ENCODE measurements around the gene OGT.

DNA sequence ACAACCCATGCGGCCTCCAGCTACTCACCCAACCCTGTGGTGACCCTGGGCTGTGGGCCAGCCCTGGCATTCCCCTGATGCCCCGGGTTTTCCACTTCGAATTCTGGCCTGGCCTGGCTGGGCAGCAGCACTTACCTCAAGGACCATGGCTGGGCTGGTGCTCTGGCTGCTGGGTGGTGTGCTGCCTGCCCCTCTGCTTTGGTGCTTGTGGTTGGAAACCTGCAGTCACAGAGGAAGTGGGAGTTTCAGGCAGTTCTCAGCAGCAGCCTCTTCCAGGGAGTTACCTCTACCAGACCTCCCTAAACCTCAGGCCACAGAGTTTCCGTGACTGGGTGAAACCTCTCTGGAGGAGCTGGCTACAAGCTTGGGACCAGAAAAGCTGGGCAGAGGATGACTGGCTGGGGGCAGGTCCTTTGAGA is 85.4 kb downstream of the OGT start, which contains the start of gene CXCR3:
- TF ChIP-seq, protein P1, sequence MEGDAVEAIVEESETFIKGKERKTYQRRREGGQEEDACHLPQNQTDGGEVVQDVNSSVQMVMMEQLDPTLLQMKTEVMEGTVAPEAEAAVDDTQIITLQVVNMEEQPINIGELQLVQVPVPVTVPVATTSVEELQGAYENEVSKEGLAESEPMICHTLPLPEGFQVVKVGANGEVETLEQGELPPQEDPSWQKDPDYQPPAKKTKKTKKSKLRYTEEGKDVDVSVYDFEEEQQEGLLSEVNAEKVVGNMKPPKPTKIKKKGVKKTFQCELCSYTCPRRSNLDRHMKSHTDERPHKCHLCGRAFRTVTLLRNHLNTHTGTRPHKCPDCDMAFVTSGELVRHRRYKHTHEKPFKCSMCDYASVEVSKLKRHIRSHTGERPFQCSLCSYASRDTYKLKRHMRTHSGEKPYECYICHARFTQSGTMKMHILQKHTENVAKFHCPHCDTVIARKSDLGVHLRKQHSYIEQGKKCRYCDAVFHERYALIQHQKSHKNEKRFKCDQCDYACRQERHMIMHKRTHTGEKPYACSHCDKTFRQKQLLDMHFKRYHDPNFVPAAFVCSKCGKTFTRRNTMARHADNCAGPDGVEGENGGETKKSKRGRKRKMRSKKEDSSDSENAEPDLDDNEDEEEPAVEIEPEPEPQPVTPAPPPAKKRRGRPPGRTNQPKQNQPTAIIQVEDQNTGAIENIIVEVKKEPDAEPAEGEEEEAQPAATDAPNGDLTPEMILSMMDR (IDR thresholded peaks at IDR 0.05; ENCODE audit: insufficient read depth, low read length) = no peak
- TF ChIP-seq GABPA (IDR thresholded peaks at IDR 0.05; ENCODE audit: low read depth) (0 out of 2 replicates have a peak, but pooled peaks have one; percentile 22), POLR2AphosphoS5 (IDR thresholded peaks at IDR 0.05; ENCODE audit: low read depth) (peak; percentile 97)

Measured in HL-60 (cell line).